K562 (cell line): ENCODE results near the gene KCNJ5. TPM values are rescaled to one million over a fixed set of nuclear protein-coding genes. Genes with fewer than 3 reads are reported as not detected.

ENCODE experiments used
- ATAC-seq: fragments of 200-7000 bp; cut with Tn5 transposase; 3 replicates; pipeline ENCODE4 v1.9.1; 2020; ENCODE audit warnings: moderate library complexity
- BruUV-seq: library from RNA; stranded (reverse); fragments of 400-500 nt; replicated peaks from 2 replicates; lab custom pipeline; 2021; lab: Mats Ljungman, UMichigan
- CTCF ChIA-PET: fragments of 300-600 bp; formaldehyde crosslinking; extraction: SDS; loops from one replicate; lab custom pipeline; 2021; ENCODE audit warnings: low intra/inter-chr PET ratio; lab: Yijun Ruan, JAX
- POLR2A ChIA-PET: fragments of 300-600, 350-650 bp; sonication (Branson Sonifier 250); formaldehyde crosslinking; extraction: SDS; loops from one replicate; lab custom pipeline; 2021; ENCODE audit warnings: antibody characterized with exemption, inconsistent platforms; lab: Yijun Ruan, JAX
- DNase-seq, 4 experiments: peaks; one replicate each; pipeline versions ENCODE4 v3.0.0 to v3.0.0-alpha.2; 2011 to 2018; ENCODE audit warnings: low spot score in 3 of 4, mixed read lengths in 3 of 4; ENCODE audit errors: extremely low read depth in 1 of 4
- FAIRE-seq: peaks from 2 replicates; lab custom pipeline; 2011; peaks lifted over from hg19 to GRCh38; lab: Jason Lieb, UNC
- H2AFZ ChIP-seq: 2 replicates; pipeline ENCODE4 v1.6.0; 2011; ENCODE audit warnings: low read depth, low read length, control low read depth, inconsistent platforms
- H3K27ac ChIP-seq: fragments of 200-600 bp; 3 replicates; pipeline ENCODE4 v1.8.0; 2011; ENCODE audit warnings: low read depth, mild to moderate bottlenecking, control low read depth, inconsistent platforms, low read length, moderate library complexity, mixed read lengths; ENCODE audit errors: extremely low read depth
- H3K27me3 ChIP-seq, 2 experiments: fragments of 300-600 bp in 1 of 2; 2 replicates in 1 of 2; 3 replicates in 1 of 2; pipeline versions ENCODE4 v1.6.0 to v1.8.0; 2011; ENCODE audit warnings: inconsistent platforms in 2 of 2, low read length in 2 of 2, mild to moderate bottlenecking in 1 of 2, mixed read lengths in 1 of 2, moderate library complexity in 1 of 2; ENCODE audit not compliant: control insufficient read depth in 2 of 2, insufficient read depth in 2 of 2
- H3K36me3 ChIP-seq: fragments of 300-600 bp; 3 replicates; pipeline ENCODE4 v1.8.0; 2011; ENCODE audit warnings: mild to moderate bottlenecking, low read length, inconsistent platforms; ENCODE audit not compliant: control insufficient read depth, insufficient read depth
- H3K4me1 ChIP-seq, 2 experiments: fragments of 200-600 bp in 1 of 2; replicated peaks in 1 of 2; 2 replicates in 1 of 2; 3 replicates in 1 of 2; pipeline versions ENCODE4 v1.5.1 to v1.8.0; 2011; ENCODE audit warnings: inconsistent platforms in 2 of 2, low read length in 2 of 2, mild to moderate bottlenecking in 1 of 2, mixed read lengths in 1 of 2, moderate library complexity in 1 of 2; ENCODE audit not compliant: control insufficient read depth in 2 of 2, insufficient read depth in 2 of 2
- H3K4me2 ChIP-seq: 2 replicates; pipeline ENCODE4 v1.6.1; 2011; ENCODE audit warnings: low read length, control low read depth, inconsistent platforms, mixed read lengths; ENCODE audit not compliant: insufficient read depth
- H3K4me3 ChIP-seq: fragments of 200-600 bp; sonication (generic), shearing (Covaris generic); 2 replicates; pipeline ENCODE4 v1.5.1; 2016; ENCODE audit warnings: control low read depth, inconsistent platforms
- H3K79me2 ChIP-seq: fragments of 200-600 bp; 3 replicates; pipeline ENCODE4 v1.8.0; 2011; ENCODE audit warnings: low read length, inconsistent platforms; ENCODE audit not compliant: control insufficient read depth, insufficient read depth
- H3K9ac ChIP-seq, 2 experiments: 2 replicates each; pipeline versions ENCODE4 v1.6.0 to v1.6.1; 2011; ENCODE audit warnings: low read depth in 2 of 2, low read length in 2 of 2, control low read depth in 1 of 2, inconsistent platforms in 1 of 2, mild to moderate bottlenecking in 1 of 2, mixed read lengths in 1 of 2; ENCODE audit not compliant: insufficient read depth in 1 of 2
- H3K9me1 ChIP-seq: one replicate; pipeline ENCODE4 v1.6.0; 2011; ENCODE audit warnings: inconsistent platforms, mild to moderate bottlenecking, low read length, moderate library complexity; ENCODE audit not compliant: control insufficient read depth, insufficient read depth
- H3K9me3 ChIP-seq: replicated peaks from 2 replicates; pipeline ENCODE4 v1.5.1; 2011; ENCODE audit warnings: low read depth, low read length, inconsistent platforms; ENCODE audit not compliant: control insufficient read depth, insufficient read depth
- H4K20me1 ChIP-seq: replicated peaks from 2 replicates; pipeline ENCODE4 v1.6.1; 2011; ENCODE audit warnings: low read length, inconsistent platforms, mixed read lengths; ENCODE audit not compliant: control insufficient read depth, insufficient read depth
- NR2C1 ChIP-seq, 2 experiments: fragments of 450-650 bp; IDR thresholded peaks; 2 replicates each; pipeline ENCODE4 v1.6.1; 2017; ENCODE audit warnings: mild to moderate bottlenecking in 2 of 2, antibody characterized with exemption in 1 of 2, inconsistent platforms in 1 of 2, missing compliant biosample characterization in 1 of 2, missing genetic modification characterization in 1 of 2
- SMARCB1 ChIP-seq: IDR thresholded peaks from 2 replicates; pipeline ENCODE4 v1.6.1; 2011; ENCODE audit warnings: improper control_type of control experiment, low read depth; ENCODE audit not compliant: insufficient read length
- TCFL5 ChIP-seq: fragments of 250-450 bp; sonication (Bioruptor Pico); conservative IDR thresholded peaks from 2 replicates; pipeline ENCODE4 v1.6.1; 2021; ENCODE audit warnings: mild to moderate bottlenecking, moderate library complexity, matching md5 sums
- WGBS: fragments of 100-300 bp; shearing (Covaris generic); methylation state at CpG from one replicate; pipeline ENCODE4 v1.1.6; 2016; ENCODE audit warnings: low coverage, mixed read lengths; ENCODE audit not compliant: insufficient coverage; ENCODE audit errors: missing lambda C conversion rate; 5-methylcytosine and 5-hydroxymethylcytosine counted together
- in situ Hi-C: fragments of 300-500 bp; cut with MboI; formaldehyde crosslinking; loops from 4 replicates; pipeline ENCODE4 v1.15.0; 2018; ENCODE audit warnings: inconsistent platforms, mixed read lengths
- intact Hi-C: fragments of 100-400 bp; cut with micrococcal nuclease; formaldehyde crosslinking; loops from 2 replicates; pipeline ENCODE4 v1.14.2; 2022
- polyA plus RNA-seq, 8 experiments: library from polyadenylated mRNA; depleted of rRNA in 4 of 8; stranded (reverse) in 5 of 8; unstranded in 3 of 8; fragments of >200 nt; fragmentation: Nextera tagmentation in 2 of 8; fragmentation: Illumina TruSeq in 1 of 8; extraction: Ambion mirVana in 2 of 8; extraction: Trizol in 1 of 8; gene quantifications; 2 replicates each; pipeline versions ENCODE4 v1.2.1 to v1.2.3, GENCODE V29; 2011 to 2014; ENCODE audit warnings: inconsistent platforms in 1 of 8, missing spikeins in 1 of 8
- total RNA-seq, 7 experiments: library from RNA; depleted of rRNA in 6 of 7; stranded (reverse); fragments of >200 nt in 6 of 7; fragmentation: Illumina TruSeq in 2 of 7; extraction: Trizol in 2 of 7; gene quantifications; 2 replicates each; pipeline versions ENCODE4 v1.2.1 to v1.2.3, GENCODE V29; 2011 to 2021; ENCODE audit warnings: low replicate concordance in 1 of 7
- TF ChIP-seq, protein P1 (sequence below): IDR thresholded peaks from 2 replicates; pipeline ENCODE4 v1.6.1; 2016; ENCODE audit warnings: missing genetic modification characterization, missing compliant biosample characterization

KCNJ5 gene
- total and polyA plus RNA-seq, 9 of the 15 experiments (the other 6 are each of a cell fraction or from before 2014, with no cell fraction given): 0.04 TPM; not detected in 8

DNA sequence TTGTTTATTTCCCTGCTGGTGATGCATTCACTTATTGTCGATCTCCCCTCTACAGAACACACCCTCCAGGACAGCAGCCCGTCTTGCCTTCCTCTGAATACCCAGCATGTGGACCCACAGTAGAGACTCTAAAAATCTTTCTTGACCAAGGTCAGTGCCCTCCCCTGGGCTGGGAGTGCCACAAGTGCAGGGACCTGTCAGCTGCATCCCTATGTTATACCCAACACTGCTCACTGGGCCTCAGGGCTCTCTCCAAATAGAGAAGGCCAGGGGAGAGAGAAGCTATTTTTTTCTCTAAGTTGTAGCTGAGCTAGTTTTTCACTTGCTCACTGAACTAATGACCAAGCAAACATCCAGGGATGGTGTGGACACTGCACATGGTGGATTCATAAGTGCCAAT lies 33.8 kb upstream of the KCNJ5 start:
- CTCF ChIA-PET: no interaction called here
- in situ Hi-C loops (no loop called here), intact Hi-C loops (loop anchor here (5.0 kb wide), 1 partner anchor 685 kb away; no protein-coding TSS in a partner anchor)
- Histone ChIP-seq H3K27me3 (peaks cover 0 to 3% of the 10 kb centered on the region in 2 experiments; a peak in 1 of 5 replicates), H3K9me1 (no peaks in the 10 kb centered on the region), H3K27ac (no peak overlapping the region), H3K4me2 (no peak overlapping the region), H3K9me3 (no peaks in the 10 kb centered on the region), H2AFZ (no peak overlapping the region), H4K20me1 (no peaks in the 10 kb centered on the region), H3K9ac (no peak overlapping the region), H3K4me3 (no peak overlapping the region), H3K36me3 (no peaks in the 10 kb centered on the region), H3K79me2 (no peaks in the 10 kb centered on the region), H3K4me1 (peaks cover 0 to 4% of the 10 kb centered on the region in 2 experiments; a peak in 2 of 5 replicates)
- BruUV-seq: no TSS peak
- ATAC-seq: no peak
- POLR2A ChIA-PET: interaction anchor here (1.1 kb wide), 1 partner anchor 14 kb away, joined by 3 read pairs; no protein-coding TSS in a partner anchor
- WGBS: 0% methylated on average over 2 of the region's 2 CpGs
- no peak for FAIRE-seq
- DNase-seq: no peak
- TF ChIP-seq SMARCB1 (no peak), TCFL5 (CRISPR knock-in tag) (no peak), NR2C1 (IDR thresholded peaks at IDR 0.05) (no peak), NR2C1 (tag; IDR thresholded peaks at IDR 0.05) (no peak)
- TF ChIP-seq, protein P1, sequence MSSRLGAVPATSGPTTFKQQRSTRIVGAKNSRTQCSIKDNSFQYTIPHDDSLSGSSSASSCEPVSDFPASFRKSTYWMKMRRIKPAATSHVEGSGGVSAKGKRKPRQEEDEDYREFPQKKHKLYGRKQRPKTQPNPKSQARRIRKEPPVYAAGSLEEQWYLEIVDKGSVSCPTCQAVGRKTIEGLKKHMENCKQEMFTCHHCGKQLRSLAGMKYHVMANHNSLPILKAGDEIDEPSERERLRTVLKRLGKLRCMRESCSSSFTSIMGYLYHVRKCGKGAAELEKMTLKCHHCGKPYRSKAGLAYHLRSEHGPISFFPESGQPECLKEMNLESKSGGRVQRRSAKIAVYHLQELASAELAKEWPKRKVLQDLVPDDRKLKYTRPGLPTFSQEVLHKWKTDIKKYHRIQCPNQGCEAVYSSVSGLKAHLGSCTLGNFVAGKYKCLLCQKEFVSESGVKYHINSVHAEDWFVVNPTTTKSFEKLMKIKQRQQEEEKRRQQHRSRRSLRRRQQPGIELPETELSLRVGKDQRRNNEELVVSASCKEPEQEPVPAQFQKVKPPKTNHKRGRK (tag): no peak
- TF ChIP-seq, all 486 proteins: peak for 0
